HuH-7.5 (cell line): Measurements from ENCODE around the gene ITGB3BP.
A peak's percentile ranks its signal among the peaks of the same experiment; 100 is the strongest.
"Not testable (repeated sequence)": the region's sequence is repeated elsewhere in the genome, so short reads cannot be mapped to it uniquely, and the experiment has no call there.

Experiments
- DNase-seq: peaks from one replicate; pipeline ENCODE4 v3.0.0; 2011; ENCODE audit warnings: low spot score

The ITGB3BP gene, protein sequence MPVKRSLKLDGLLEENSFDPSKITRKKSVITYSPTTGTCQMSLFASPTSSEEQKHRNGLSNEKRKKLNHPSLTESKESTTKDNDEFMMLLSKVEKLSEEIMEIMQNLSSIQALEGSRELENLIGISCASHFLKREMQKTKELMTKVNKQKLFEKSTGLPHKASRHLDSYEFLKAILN

DNA sequence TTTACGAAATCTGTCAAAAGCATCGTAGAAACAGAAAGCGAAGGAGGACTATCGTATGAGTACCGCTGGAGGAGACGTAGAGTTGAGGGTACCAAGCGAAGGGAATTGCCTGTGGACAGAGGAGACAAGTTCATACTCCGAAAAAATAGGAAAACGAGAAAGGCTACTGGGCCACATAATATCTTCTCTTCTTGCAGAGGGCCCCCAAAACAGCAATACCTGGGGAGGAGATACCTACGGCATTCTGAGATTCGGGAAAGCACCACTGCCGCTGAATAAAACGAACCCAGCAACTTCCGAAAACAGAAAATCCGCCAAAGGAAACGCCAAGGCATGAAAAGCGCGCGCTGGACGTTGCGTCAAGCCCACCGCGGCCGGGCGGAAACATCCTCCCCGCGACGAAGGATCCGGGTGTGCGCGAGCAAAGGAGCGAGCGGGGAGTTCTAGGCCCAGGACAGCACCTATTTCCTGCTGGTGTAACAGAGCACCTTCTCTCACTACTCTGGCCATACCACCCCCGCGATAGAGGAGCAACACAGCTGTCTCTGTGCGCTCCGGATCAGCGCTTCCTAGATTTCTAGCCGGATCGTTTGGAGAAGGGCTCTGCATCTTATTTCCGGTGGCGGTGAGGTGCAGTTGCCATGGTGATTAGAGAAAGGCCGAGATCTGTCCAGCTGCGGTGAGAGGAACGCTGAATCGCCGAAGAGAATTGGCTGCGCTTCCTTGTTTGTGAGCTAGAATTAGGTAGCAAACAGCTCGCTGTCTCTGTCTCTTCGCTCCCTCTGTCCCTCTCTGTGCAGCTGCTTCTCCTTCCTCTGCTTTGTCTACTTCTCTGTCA, at the start of gene ITGB3BP, which contains the start of gene EFCAB7:
TSS of gene ITGB3BP (minus strand) at position 335 of the 838 bp plus-strand sequence. CDS start at position 243, 92 bp downstream.
TSS of gene EFCAB7 (plus strand) at position 635 of the 838 bp plus-strand sequence. CDS start 2,048 bp downstream, outside the sequence.
- peak; percentile 20 for DNase-seq

DNA sequence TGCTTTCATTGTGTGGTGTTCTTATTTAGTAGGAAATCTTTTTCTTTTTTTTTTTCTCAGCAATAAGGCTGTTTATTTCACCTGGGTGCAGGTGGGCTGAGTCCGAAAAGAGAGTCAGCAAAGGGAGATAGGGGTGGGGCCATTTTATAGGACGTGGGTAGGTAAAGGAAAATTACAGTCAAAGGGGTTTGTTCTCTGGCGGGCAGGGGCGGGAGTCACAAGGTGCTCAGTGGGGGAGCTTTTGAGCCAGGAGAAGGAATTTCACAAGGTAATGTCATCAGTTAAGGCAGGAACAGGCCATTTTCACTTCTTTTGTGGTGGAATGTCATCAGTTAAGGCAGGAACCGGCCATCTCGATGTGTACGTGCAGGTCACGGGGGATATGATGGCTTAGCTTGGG, 49.7 kb upstream of the ITGB3BP start:
- DNase-seq = not testable (repeated sequence)

DNA sequence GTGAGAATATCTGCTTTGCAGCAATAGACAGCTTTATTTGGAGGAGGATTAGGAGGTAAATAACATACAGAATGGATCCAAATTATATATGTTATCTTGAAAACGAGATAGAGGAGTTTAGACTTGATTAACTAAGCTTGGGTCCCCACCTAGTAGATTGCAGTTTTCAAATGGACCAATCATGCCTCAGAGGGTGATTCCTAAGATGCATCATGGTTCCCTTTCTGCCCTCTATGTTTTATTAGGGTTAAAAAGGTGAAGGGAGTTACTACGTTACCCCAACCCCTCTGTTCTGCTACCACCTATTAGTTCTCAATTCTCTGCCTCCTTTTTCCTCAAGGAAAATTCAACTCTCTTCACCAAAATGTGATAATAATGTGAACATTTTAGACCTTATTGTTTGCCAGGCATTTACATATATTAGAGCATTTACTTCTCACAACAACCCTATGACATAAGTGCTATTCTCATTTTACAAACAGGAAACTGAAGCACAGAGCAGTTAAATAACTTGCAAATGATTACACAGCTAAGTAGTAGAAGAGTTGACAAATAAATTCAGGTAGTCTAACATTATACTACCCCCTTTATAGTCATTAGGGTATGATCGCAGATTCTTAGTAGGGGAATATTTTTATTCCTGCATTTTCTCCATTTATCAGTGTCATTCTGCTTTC, 46.8 kb upstream of the ITGB3BP start:
- DNase-seq = no peak

DNA sequence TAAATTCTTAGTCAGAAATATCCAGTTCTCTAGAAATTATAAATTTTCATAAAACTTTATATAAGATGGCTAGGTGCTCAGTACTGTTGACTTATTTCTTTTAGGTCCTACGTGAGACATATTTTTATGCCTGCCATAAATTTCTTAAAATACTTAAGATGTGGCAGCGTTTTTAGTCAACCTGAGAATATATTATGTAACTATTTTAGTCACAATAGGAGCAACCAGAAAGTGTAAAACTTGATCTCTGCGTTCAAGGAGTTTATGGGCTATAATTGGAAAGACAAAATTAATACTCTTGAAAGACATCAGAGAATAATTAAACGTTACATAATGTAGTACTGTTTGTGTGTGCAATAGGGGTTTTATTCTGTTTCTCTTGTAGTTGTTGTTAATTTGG, 46.0 kb upstream of the ITGB3BP start:
- no peak for DNase-seq

DNA sequence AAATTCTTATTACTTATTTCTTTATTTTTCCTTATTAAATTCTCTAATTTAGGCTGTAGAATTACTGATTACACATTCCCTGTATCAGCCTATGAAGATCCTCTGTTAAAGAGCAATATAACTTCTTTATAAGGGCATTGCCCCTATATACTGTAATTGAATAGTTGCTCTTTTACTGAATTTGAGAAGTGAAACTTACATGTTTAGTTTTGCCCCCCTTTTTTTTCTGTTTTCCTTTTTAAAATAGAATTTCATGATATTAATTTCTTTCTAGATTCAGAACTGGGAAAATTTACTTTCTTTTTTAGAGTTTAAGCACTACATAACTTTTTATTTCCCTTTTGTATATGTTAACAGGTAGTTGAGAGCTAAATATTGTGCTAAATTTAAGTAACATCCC, 40.7 kb upstream of the ITGB3BP start:
- no peak for DNase-seq

DNA sequence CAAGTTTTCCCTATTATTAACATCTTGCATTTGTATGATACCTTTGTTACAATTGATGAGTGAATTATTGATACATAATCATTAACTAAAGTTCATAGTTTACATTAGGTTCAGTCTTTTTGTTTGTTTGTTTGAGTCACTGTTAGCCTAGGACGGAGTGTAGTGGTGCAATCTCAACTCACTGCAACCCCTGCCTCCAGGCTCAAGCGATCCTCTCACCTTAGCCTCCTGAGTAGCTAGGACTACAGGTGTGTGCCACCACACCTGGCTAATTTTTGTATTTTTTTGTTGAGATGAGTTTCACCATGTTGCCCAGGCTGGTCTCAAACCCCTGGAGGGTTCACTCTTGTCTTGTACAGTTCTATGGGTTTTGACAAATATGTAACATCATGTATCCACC, 36.3 kb upstream of the ITGB3BP start:
- no peak for DNase-seq

DNA sequence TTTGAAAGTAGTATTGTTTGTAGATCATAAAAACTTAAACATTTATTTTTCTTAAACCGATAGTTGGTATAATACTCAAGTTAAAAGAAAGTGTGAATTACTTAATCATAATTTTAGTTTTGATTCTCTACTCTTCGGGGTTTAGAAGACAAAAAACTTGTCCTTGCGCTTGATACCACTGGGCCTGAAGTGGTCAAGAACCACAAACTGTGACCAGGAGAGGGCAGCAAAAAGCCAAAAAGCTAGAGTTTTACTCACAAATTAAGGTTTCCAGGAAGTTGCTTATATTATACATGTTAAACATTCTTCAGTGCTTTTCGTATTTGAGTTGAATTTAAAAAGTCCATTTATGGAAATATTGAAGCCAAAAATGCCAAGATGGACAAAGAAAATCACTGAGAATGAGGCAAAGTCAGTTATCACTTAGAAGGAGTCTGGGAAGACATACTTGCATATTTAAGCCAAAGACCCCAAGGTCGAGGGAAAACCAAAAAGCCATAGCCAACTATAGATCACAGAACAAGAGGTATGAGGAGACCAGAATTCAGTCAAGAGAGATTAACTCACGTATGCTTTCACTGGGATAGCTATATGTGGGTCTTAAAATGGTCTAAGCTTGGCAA, 34.5 kb upstream of the ITGB3BP start:
- DNase-seq = no peak

DNA sequence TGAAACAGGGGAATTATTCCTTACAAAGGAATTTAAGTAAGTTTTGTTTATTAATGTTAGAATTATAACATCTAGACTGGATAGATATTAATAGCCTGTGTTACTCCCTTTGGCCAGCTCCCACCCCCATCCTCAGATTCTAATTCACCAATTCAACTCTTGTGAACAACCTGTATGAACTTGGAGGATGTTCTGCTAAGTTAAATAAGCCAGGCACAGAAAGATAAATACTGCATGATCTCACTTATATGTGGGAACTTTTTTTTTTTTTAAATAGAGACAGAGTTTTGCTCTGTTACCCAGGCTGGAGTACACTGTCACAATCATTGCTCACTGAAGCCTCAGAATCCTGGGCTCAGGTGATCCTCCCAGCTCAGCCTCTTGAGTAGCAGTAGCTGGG, 32.5 kb upstream of the ITGB3BP start:
- no peak for DNase-seq

DNA sequence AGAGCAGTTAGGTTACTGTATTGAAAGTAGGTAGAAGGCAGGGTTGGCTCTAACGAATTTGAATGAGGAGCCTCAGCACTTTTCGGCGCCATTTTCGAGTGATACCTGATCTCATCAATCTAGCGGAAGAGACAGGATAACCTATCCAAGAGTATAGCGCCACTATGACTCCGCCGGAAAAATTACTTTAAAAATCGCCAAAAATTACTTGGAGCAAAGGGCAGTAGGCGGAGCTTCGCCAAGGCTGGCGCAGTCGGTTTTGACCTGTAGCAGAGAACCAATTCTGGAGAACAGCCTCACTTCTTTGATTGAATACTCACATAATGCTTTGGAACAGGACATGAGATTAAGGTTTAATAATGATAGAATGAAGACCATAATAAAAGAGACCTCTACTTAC, 25.9 kb upstream of the ITGB3BP start:
- DNase-seq = no peak

DNA sequence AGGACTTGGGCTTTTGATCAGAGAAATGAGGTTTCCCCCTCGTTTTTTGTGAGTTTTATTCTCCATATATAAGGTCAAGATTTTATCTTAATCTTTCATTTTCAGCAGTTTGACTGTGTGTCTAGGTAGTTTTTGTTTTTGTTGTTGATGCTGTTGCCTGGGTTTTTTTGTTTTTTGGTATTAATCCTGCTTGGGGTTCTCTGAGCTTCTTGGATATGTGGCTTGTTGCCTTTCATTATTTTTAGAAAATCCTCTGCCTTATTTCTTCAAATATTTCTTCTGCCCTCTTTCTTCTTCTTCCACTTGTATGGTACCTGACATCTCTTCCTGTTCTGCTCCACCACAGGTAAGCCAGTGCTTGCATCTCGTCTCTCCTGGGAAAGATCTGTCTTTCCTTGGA, 25.3 kb upstream of the ITGB3BP start:
- no peak for DNase-seq

DNA sequence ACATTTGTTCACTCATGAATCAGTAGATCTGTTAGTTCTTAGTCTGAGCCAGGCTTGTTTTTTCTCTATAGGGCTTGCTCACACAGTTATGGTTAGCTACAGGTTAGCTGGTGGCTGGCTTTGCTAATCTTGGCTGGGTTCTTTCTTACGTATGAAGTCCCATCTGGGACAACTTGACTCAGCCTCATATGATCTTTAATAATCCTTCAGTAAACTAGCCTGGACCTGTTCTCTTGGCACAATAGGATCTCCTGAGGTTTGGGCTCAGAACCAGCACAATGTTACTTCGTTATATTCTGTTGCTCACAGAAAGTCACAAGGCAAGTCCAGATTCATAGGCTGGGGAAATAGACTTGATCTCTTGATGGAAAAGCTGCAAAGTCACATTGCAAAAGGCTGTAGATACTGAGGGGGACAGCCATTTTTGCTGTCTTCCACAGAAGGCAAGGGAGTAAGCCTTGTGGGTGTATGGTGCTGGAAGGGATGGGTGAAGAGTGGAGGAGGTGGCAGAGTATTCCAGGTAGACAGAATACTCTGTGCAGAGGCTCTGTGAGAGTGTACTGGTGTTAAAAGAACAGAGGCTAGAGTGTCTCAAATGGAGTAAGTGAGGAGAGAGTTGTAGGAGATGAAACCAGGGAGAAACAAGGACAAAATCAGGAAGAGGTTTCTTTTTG, 24.7 kb upstream of the ITGB3BP start:
- no peak for DNase-seq

DNA sequence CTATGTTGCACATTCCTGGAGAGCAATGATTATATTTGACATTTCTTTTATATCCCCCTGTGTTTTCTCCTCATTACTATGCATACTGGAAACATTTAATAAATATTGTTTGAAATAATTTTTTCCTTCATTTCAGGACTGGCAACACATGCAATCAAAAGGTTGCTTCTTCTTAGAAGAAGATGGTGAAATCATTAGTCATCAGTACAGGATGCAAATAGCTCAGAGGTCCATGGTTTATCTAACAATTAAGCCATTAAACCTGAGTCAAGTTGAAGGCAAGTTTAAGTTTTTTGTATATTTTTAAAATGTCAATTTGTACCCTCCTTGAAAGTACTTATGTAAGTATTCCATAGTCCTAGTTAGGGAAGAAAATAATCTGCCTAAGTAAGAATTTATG, 22.8 kb upstream of the ITGB3BP start:
- no peak for DNase-seq

DNA sequence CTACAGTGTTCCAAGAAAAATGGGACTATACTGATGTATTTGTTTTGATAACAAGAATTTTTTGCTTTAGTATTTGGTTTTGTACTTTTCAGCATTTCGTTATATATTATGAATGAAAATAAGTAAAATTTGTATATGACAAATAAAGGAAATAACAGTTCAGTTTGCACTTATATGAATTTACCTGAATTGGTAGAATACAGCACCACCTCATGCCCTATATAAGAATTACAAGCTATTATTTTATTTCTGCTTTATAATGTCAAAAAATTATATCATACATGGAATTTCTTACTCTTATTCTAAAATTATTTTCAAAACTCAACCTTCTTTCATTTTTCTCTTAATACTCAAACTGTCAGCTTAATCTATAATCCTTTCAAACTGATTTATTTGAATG, 14.9 kb upstream of the ITGB3BP start:
- no peak for DNase-seq

DNA sequence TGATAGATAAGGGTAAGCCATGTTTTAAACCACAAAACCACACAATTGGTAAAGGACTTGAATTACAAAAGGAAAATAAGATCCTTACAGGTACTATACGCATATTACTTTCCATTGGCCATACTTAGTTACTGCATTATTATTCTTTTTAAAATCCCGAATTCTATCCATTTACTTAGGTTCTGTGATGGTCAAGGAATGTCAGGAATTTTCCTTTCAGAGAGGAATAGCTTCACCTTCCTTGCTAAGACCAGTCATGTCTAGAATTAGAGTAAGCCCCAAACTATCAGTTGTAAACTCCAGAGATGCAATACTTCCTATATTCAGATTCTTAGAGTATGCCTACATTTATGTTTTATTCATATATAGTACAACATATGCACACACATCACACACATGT, 14.0 kb upstream of the ITGB3BP start:
- no peak for DNase-seq

DNA sequence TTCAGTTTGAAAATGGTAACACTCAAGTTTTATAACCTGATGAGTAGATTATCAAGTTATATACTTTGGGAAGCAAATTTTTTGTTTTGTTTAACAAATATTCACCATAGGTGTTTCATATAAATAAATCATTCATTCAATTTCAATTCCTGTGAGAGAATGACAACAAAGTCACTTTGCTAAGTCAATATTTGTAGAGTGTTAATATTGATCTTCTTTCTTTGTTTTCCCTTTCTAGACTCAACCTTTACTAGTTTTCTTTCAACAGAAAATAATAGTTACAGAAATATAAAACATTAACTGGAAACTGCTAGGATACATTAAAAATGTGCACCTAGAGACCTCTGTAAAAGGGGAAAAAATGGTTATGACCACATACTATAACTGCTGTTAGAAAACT, 11.4 kb upstream of the ITGB3BP start:
- DNase-seq = no peak

DNA sequence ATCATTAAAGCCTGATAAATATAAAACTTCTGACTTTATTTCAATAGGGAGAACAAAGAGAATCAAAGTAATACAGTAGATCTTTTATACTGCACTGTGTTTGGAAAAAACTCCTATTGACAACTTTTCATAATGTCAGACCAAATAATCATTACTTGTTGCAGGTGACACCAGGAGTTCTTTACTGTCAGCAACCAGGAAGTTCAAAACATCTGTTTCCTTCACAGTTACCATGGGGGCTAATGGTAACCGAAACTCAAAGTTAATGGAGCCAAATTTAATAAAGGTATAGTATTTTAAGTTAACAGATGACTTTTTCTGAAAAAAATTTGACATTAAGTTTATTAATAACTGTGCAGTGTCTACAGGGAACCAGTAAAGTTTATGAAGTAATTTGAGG, 10.9 kb upstream of the ITGB3BP start:
- no peak for DNase-seq

DNA sequence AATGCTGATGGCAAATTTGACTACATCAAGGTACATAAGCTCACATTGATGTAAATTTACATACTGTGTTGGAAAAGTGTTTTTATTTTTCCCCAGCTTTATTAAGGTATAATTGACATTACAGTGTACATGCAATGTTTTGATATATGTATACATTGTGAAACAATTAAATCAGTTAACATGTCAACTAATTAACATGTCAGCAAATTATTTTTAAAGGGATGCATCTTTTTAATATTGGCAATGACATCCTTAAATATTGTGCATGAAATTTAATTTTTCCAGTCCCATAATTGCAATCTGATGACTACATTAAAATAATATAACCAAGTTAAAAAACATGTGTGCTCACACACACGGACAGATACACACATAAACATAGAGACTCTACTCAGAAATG, 9.7 kb upstream of the ITGB3BP start:
- DNase-seq = no peak

DNA sequence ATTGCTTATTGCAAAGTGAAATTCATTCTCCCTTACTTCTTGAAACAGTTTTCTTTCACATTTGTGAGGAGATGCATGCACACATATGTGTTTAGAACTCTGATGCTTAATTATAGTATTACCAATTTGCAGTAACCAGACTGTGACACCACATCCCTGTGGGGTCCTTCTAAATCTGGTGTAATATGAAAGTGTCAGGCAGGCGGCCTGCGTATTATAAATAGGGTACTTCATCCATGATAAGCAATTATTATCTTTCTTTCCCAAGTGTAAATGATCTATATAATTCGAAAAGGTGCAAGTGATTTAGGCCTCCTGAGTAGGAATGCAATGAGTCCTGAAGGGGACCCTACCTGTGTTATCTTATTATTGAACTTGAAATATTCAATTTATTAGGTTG, 1.2 kb upstream of the ITGB3BP start:
- DNase-seq = no peak

DNA sequence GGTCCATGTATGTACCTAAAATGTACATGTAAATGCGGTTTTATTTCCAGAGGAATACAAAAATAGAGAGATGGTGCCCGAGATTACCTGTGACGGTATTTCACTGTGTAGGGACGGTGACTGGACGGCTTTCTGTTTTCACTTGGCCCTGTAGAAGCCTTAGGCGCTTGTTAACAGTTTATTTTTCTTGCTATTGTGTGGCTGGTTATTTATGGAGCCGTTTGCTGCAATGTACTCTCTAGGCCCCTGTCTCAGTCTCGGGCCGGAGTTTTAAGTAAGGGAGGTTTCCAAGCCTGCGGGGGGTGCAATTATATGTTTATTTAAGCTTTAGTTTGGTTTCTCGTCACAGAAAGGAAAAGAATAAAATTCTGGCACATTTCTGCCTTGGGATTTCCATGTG, 713 bp upstream of the ITGB3BP start:
- no peak for DNase-seq

DNA sequence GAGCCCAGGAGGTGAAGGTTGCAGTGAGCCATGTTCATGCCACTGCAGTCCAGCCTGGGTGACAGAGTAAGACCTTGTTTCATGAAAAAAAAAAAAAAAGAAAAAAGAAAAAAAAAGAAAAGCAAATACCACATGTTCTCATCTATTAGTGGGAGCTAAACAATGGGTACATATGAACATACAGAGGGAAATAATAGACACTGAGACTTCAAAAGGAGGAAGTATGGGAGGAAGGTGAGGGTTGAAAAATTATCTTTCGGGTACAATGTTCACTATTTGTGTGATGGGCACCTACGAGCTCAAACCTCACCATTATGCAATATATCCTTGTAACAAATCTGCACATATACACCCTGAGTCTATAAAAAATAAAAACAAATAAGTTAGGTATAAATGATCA, 6.4 kb downstream of the ITGB3BP start:
- DNase-seq = no peak

DNA sequence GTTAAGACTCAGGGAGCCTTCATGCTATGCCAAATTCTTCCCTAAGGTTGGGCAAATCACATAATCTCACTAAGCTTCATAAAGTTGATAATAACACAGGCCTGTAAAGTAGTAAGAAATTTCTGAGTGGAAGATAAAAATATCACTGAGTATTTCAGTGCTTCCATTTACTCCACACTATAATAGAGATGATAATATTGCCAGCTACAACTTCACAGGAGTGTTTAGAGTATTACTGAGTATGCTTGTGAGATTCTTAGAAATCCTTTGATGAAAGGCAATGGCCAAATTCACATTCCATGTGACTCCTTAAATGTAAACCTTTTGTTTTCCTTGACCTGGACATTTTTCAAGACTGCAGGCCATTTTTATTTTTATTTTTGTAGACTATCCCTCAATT, 10.4 kb downstream of the ITGB3BP start:
- DNase-seq = no peak

DNA sequence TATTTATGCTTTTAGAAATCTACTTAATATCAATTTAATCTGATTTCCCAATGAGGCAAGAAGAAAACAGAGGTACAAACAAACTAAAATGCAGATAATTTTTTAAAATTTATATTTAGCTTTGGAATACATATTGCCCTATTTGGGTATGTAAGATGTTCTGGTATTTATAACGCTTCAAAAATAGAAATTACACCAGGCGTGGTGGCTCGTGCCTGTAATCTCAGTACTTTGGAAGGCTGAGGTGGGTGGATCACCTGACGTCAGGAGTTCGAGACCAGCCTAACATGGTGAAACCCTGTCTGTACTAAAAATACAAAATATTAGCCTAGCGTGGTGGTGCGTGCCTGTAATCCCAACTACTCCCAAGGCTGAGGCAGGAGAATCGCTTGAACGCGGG, 13.3 kb downstream of the ITGB3BP start:
- DNase-seq = no peak
